ENCODE results near the gene AP4S1.

DNA sequence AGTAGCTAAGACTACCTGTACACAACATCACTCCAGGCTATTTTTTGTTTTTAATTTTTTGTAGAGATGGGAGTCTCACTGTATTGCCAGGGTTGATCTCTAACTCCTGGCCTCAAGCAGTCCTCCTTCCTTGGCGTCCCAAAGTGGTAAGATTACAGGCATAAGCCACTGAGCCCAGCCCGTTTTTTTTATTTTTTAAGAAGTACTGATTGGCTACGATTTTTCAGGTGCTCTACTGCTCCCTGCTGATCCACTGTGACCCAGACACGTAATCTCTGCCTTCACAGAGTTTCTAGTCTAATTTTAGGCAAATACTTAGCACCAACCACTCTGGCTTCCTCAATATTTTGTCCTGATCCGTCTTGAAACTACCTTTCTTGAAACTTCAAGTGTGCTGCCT is 5.0 kb downstream of the AP4S1 start:
- TF ChIP-seq CTCF (IDR thresholded peaks at IDR 0.05; ENCODE audit: low read depth, low read length, poor library complexity, severe bottlenecking) (no peak), EZH2phosphoT487 (IDR thresholded peaks at IDR 0.05; ENCODE audit: borderline replicate concordance, low read length) (no peak)
